H7 (cell line): ENCODE measurements around the gene PAFAH1B2. TPM values are rescaled to one million over a fixed set of nuclear protein-coding genes. Genes with fewer than 3 reads are reported as not detected.
A peak's percentile ranks its signal among the peaks of the same experiment; 100 is the strongest.

ENCODE experiments used
- DNase-seq: peaks from one replicate; pipeline ENCODE4 v3.0.0; 2012
- H3K27me3 ChIP-seq: 2 replicates; pipeline ENCODE4 v1.6.0; 2011; ENCODE audit warnings: mild to moderate bottlenecking, low read length; ENCODE audit not compliant: control insufficient read depth, insufficient read depth
- H3K36me3 ChIP-seq: replicated peaks from 2 replicates; pipeline ENCODE4 v1.5.1; 2011; ENCODE audit warnings: low read length; ENCODE audit not compliant: control insufficient read depth, insufficient read depth
- H3K4me3 ChIP-seq: 2 replicates; pipeline ENCODE4 v1.5.1; 2011; ENCODE audit warnings: low read depth, mild to moderate bottlenecking, control low read depth, low read length, moderate library complexity; ENCODE audit not compliant: insufficient read depth
- total RNA-seq: library from RNA; depleted of rRNA; stranded (reverse); fragments of >200 nt; shearing (Covaris generic); gene quantifications from 2 replicates; pipeline ENCODE4 v1.2.3, GENCODE V29; 2014

The PAFAH1B2 gene
- total RNA-seq, 1 experiment from 2014 or later, result 138 TPM

- peak overlapping the region; percentile 86 for H3K4me3 ChIP-seq
- DNase-seq, result peak; percentile 64
- H3K27me3 ChIP-seq, result no peaks in the 10 kb centered on the region
- H3K36me3 ChIP-seq, result peaks cover 9% of the 10 kb centered on the region
Measured at GRCh38 chr11:117145393-117145761, 1.3 kb downstream of the PAFAH1B2 start.

- DNase-seq, result no peak
- Histone ChIP-seq H3K4me3 (no peak overlapping the region), H3K27me3 (no peaks in the 10 kb centered on the region), H3K36me3 (peaks cover 9% of the 10 kb centered on the region)
Measured at GRCh38 chr11:117146521-117146920, 2.4 kb downstream of the PAFAH1B2 start.

- Histone ChIP-seq H3K27me3 (no peaks in the 10 kb centered on the region), H3K4me3 (no peak overlapping the region), H3K36me3 (peaks cover 4% of the 10 kb centered on the region)
- no peak for DNase-seq
Measured at GRCh38 chr11:117152066-117152465, 8.0 kb downstream of the PAFAH1B2 start.

GRCh38 chr11:117154468-117154867, 10.4 kb downstream of the PAFAH1B2 start:
- Histone ChIP-seq H3K4me3 (no peak overlapping the region), H3K36me3 (no peaks in the 10 kb centered on the region; the same call in none of the 2 replicates), H3K27me3 (no peaks in the 10 kb centered on the region)
- no peak for DNase-seq

- Histone ChIP-seq H3K4me3 (no peak overlapping the region), H3K27me3 (no peaks in the 10 kb centered on the region), H3K36me3 (peaks cover 11% of the 10 kb centered on the region)
- DNase-seq, result no peak
Measured at GRCh38 chr11:117157507-117157906, 13.4 kb downstream of the PAFAH1B2 start.

GRCh38 chr11:117159892-117160291, 15.8 kb downstream of the PAFAH1B2 start:
- H3K27me3 ChIP-seq, result no peaks in the 10 kb centered on the region
- H3K4me3 ChIP-seq, result no peak overlapping the region
- H3K36me3 ChIP-seq, result peaks cover 16% of the 10 kb centered on the region
- no peak for DNase-seq

- Histone ChIP-seq H3K27me3 (no peaks in the 10 kb centered on the region), H3K36me3 (peaks cover 19% of the 10 kb centered on the region), H3K4me3 (no peak overlapping the region)
- no peak for DNase-seq
Measured at GRCh38 chr11:117160826-117161225, 16.7 kb downstream of the PAFAH1B2 start.

- H3K36me3 ChIP-seq, result peaks cover 24% of the 10 kb centered on the region
Measured at GRCh38 chr11:117166491-117166890, 22.4 kb downstream of the PAFAH1B2 start.

GRCh38 chr11:117169736-117170135, 25.6 kb downstream of the PAFAH1B2 start:
- H3K4me3 ChIP-seq, result no peak overlapping the region
- no peaks in the 10 kb centered on the region for H3K27me3 ChIP-seq
- H3K36me3 ChIP-seq, result peaks cover 14% of the 10 kb centered on the region
- DNase-seq, result no peak

More at GRCh38 chr11:117166491-117166890, 22.4 kb downstream of the PAFAH1B2 start:
- no peak for DNase-seq
- Histone ChIP-seq H3K27me3 (no peaks in the 10 kb centered on the region), H3K4me3 (no peak overlapping the region)

GRCh38 chr11:117170210-117170609, 26.1 kb downstream of the PAFAH1B2 start:
- no peak for DNase-seq
- peaks cover 14% of the 10 kb centered on the region for H3K36me3 ChIP-seq
- no peaks in the 10 kb centered on the region for H3K27me3 ChIP-seq
- no peak overlapping the region for H3K4me3 ChIP-seq

GRCh38 chr11:117171007-117171403, 26.9 kb downstream of the PAFAH1B2 start:
- DNase-seq, result no peak
- H3K36me3 ChIP-seq, result peaks cover 11% of the 10 kb centered on the region
- no peak overlapping the region for H3K4me3 ChIP-seq
- no peaks in the 10 kb centered on the region for H3K27me3 ChIP-seq

- H3K36me3 ChIP-seq, result peaks cover 10% of the 10 kb centered on the region
- no peak for DNase-seq
- H3K27me3 ChIP-seq, result no peaks in the 10 kb centered on the region
- H3K4me3 ChIP-seq, result no peak overlapping the region
Measured at GRCh38 chr11:117171404-117172061, 27.4 kb downstream of the PAFAH1B2 start.

- no peak overlapping the region for H3K4me3 ChIP-seq
- peaks cover 3% of the 10 kb centered on the region for H3K36me3 ChIP-seq
- no peaks in the 10 kb centered on the region for H3K27me3 ChIP-seq
- no peak for DNase-seq
Measured at GRCh38 chr11:117172724-117173421, 28.8 kb downstream of the PAFAH1B2 start.

GRCh38 chr11:117175104-117175503, 31.0 kb downstream of the PAFAH1B2 start:
- no peak overlapping the region for H3K4me3 ChIP-seq
- H3K27me3 ChIP-seq, result no peaks in the 10 kb centered on the region
- peaks cover 1% of the 10 kb centered on the region; the same call in 1 of the 2 replicates for H3K36me3 ChIP-seq
- no peak for DNase-seq

- DNase-seq, result no peak
- H3K36me3 ChIP-seq, result peaks cover 1% of the 10 kb centered on the region; the same call in 1 of the 2 replicates
- no peak overlapping the region for H3K4me3 ChIP-seq
- no peaks in the 10 kb centered on the region for H3K27me3 ChIP-seq
Measured at GRCh38 chr11:117175781-117176180, 31.7 kb downstream of the PAFAH1B2 start.
